ENCODE results near the gene STK4. TPM values are rescaled to one million over a fixed set of nuclear protein-coding genes. Genes with fewer than 3 reads are reported as not detected.

STK4 gene
- total RNA-seq, 1 experiment from 2014 or later, result 43.0 TPM

GRCh38 chr20:45121388-45121787 lies 155.1 kb downstream of the STK4 start:
- Histone ChIP-seq H3K79me2 (ENCODE audit: insufficient read depth, low read length) (no peaks in the 10 kb centered on the region), H2BK120ac (ENCODE audit: low read depth, low read length, poor library complexity, severe bottlenecking) (no peak overlapping the region), H2BK15ac (ENCODE audit: low read depth, low read length) (no peak overlapping the region), H3K27ac (ENCODE audit: insufficient read length, low read depth, low read length) (no peak overlapping the region), H3K4me2 (ENCODE audit: insufficient read depth, insufficient read length, low read length) (no peak overlapping the region), H2AK5ac (ENCODE audit: insufficient read length, low read length) (no peak overlapping the region), H3K23ac (ENCODE audit: insufficient read length, low read depth, low read length) (no peak overlapping the region), H3K4me1 (ENCODE audit: insufficient read depth, low read length) (no peaks in the 10 kb centered on the region), H3K9me3 (ENCODE audit: control insufficient read depth, low read depth, low read length) (no peaks in the 10 kb centered on the region), H3K23me2 (ENCODE audit: insufficient read length, low read depth, low read length, poor library complexity, severe bottlenecking) (no peaks in the 10 kb centered on the region), H3K18ac (ENCODE audit: insufficient read length, low read depth, low read length) (no peak overlapping the region), H4K5ac (ENCODE audit: insufficient read length, low read depth, low read length) (no peak overlapping the region), H3K14ac (ENCODE audit: insufficient read depth, low read length) (no peak overlapping the region), H3K56ac (ENCODE audit: insufficient read length, low read depth, low read length) (no peak overlapping the region), H3K79me1 (ENCODE audit: insufficient read depth, low read depth, low read length, poor library complexity, severe bottlenecking) (no peaks in the 10 kb centered on the region), H2BK20ac (ENCODE audit: low read depth, low read length, poor library complexity, severe bottlenecking) (no peak overlapping the region), H3T11ph (ENCODE audit: low read length) (no peak overlapping the region), H3K9ac (ENCODE audit: extremely low read depth, insufficient read length, low read length) (no peak overlapping the region), H4K8ac (replicated peaks; ENCODE audit: insufficient read length, low read depth, low read length) (no peak overlapping the region), H2AFZ (ENCODE audit: low read length) (no peak overlapping the region), H2BK5ac (ENCODE audit: insufficient read length, low read length) (no peak overlapping the region), H2BK12ac (ENCODE audit: insufficient read length, low read depth, low read length) (no peak overlapping the region), H4K20me1 (ENCODE audit: control insufficient read depth, insufficient read depth, insufficient read length) (no peaks in the 10 kb centered on the region), H4K91ac (ENCODE audit: insufficient read length, low read depth, low read length) (no peak overlapping the region), H3K27me3 (ENCODE audit: insufficient read depth, low read length) (no peaks in the 10 kb centered on the region), H3K4ac (ENCODE audit: low read depth, low read length) (no peak overlapping the region)
- WGBS (ENCODE audit: extremely low coverage, insufficient read length, low lambda C conversion rate), result no CpG with 5 or more reads among the region's 2 CpGs
- Mint-ChIP-seq H3K4me3 (no peak overlapping the region), H3K27me3 (ENCODE audit: low read depth) (peaks cover 15% of the 10 kb centered on the region), H3K27ac (no peak overlapping the region), H3K4me1 (no peaks in the 10 kb centered on the region), H3K9me3 (peaks cover 0 to 3% of the 10 kb centered on the region in 2 experiments; a peak in 3 of 5 replicates), H3K36me3 (ENCODE audit: insufficient read depth in 1 of 3, low read depth in 3 of 3) (no peaks in the 10 kb centered on the region)
- DNase-seq, result no peak
- no peak for TF ChIP-seq CTCF (conservative IDR thresholded peaks at IDR 0.05)

Data from H9 (cell line).